HG03139 (cell line): ENCODE data around the gene GPC3.

Experiments
- ATAC-seq: cut with Tn5 transposase; IDR thresholded peaks from one replicate; pipeline ENCODE4 v1.9.1; 2021; ENCODE audit not compliant: unreplicated experiment

Gene GPC3

DNA sequence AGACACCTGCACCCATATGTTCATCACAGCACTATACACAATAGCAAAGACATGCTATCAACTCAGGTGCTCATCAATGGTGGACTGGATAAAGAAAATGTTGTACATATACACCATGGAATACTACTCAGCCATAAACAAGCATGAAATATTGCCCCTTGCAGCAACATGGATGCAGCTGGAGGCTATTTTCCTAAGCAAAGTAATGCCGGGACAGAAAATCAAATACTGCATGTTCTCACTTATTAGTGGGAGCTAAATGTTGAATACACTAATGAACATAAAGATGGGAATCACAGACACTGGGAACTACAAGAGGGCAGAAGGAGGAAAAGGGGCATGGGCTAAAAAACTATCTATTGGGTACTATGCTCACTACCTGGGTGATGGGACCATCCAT lies 278.5 kb downstream of the GPC3 start:
- no peak for ATAC-seq

DNA sequence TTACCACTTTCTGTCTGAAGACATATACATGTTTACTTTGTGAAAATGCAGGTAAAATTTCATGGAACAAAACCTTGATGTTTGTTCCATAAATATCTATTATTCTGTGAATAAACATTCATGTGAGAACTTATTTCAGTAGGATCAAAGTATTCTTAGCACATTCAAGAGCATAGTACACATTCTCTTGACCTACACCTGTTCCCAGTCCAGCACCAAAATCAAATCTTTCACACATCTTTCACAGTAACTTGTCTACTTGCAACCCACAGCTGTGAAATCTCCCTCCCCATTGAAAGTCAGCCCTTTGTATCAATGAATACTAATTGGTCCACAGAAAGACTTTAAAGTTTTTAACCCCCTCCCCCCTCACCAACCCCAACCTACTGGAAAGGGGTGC lies 283.2 kb downstream of the GPC3 start:
- ATAC-seq, result no peak

DNA sequence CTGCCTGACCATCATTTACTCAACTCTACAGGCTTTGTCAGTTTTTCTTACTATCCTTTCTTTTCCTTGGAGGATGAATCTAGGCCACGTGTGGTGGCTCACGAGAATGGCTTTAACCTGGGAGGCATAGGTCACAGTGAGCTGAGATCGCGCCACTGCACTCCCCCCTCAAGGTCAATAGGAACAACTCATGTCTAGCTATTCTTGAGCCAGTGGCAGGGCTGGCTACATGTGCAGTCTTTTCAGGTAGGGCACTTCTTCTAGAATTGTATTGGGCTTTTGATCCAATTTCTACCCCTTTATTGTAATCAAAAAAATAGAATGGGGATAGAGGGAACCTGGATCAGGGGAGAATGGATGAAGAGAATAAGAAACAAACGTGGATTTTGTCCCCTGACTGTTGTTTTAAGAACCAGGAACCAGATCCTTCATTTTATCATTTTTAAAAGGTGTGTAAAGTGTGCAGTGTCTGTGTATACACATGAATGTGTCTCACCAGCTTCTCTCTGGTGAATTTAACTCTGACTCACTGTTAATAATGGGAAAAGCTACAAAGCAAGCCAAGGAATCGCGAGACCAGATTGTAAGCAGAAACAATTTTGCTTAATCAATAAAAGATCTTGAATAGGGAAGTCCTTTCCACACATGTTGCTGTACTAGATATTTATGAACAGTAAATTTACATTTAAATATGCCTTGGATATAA lies 286.2 kb downstream of the GPC3 start:
- ATAC-seq, result no peak

DNA sequence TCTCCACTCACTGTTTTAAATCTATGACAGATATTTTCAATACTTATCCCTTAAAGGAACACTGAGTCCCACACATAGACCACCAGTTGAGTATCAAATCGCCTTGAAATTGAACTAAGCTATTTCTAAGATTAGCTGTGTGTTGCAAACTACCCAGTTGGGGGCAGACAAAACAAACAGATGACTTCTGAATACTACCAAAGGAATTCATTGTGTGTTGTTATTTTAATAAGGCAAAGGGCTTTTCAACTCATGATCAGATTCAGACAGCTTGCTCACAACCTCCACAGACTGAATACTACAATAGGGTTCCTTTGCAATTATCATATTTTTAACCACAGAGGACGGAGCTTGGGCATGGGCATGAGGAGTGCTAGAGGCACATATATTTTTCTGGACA lies 287.1 kb downstream of the GPC3 start:
- no peak for ATAC-seq

DNA sequence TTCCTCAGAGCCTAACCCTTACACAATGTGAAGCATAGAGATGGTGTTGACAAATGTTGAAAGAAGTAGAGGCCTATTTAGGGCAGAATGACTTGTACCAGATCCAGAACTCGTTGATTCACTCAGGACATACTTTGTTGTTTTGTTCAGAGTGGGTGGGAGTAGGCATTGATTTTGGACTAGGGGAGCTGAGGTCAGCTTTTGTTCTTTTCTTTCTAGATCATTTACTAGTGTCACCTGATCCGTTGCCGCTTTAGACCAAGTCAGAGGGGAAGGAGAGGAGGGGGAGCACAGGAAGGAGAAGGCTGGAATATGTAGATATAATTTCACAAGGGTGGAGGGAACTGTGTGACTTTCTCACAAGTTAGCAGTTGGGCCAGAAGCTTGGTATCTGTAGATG lies 287.7 kb downstream of the GPC3 start:
- no peak for ATAC-seq

DNA sequence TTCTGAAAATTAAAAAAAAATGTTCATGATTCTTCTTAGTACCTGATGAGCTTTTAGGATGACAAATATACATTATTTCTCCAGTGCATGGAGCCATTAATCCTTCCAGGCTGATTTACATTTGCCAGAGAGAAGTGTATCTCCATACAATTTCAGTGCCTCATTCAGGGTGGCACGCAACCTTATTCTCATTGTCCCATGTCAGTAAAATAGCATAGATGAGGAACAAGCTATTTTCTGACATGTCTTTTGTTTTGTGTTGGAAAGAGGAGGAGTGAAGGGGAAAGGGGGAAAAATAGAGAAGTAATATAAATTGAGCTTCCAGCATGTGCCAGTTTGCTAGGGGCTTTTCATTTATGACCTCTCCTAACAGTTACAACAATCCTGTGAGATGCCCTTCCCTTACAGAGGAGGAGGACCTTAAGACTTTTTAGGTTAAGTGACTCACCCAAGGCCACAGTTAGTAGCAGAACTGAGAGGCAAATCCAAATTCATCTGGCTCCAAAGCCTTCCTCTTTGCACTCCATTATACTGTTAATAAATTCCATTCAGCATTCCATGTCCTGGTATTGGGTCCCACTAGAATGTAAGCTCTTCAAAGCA lies 295.3 kb downstream of the GPC3 start:
- no peak for ATAC-seq

DNA sequence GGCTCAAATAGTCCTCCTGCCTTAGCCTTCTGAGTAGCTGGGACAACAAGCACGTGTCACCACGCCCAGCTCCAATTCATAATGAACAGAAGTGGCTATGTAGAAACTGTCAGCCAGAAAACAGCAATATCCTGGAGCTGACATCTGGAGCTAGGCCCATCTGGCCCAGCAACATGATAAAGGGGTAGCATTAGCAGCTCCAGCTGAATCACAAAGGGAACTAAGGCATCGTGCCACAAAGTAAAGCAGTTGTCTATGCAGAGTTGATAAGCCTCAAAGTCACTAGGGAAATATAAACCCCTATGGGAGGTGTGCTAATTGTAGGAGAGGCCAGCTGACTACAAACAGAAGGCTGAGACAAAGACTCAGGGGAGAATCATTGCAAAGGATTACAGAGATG lies 299.6 kb downstream of the GPC3 start:
- no peak for ATAC-seq

DNA sequence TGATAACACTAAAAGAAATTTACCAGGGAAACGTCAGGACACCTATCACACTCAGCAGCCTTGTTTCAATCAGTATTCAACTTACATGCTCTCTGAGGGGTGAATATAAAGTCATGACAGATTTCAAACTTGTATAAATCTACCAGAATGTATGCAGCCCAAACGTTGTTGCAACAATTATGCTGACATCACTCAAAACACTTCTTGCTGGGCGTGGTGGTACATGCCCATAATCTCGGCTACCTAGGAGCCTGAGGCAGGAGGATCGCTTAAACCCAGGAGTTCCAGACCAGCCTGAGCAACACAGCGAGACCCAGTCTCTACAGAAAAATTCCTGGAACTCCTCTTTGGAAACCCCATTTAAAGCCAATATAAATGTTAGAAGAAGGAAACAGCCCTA lies 303.5 kb downstream of the GPC3 start:
- no peak for ATAC-seq

DNA sequence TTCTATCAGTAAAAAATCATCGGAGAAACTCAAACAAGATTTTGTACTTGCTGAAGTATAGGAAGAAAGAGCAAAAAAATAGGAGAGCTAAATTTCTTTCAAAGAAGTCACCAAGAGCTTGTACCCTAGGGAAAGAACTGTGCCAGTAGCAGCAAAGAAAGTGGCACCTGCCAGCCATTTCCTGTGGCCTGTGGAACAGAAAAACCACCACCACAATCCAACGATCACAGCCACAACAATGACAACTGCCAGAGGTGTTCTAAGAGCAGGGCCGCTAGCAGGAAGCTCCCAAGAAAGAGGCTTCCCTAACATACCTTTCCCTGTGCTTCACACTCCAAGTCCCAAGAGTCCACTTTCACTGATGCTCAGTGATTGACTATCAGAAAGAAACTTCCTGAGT lies 304.0 kb downstream of the GPC3 start:
- ATAC-seq, result no peak

DNA sequence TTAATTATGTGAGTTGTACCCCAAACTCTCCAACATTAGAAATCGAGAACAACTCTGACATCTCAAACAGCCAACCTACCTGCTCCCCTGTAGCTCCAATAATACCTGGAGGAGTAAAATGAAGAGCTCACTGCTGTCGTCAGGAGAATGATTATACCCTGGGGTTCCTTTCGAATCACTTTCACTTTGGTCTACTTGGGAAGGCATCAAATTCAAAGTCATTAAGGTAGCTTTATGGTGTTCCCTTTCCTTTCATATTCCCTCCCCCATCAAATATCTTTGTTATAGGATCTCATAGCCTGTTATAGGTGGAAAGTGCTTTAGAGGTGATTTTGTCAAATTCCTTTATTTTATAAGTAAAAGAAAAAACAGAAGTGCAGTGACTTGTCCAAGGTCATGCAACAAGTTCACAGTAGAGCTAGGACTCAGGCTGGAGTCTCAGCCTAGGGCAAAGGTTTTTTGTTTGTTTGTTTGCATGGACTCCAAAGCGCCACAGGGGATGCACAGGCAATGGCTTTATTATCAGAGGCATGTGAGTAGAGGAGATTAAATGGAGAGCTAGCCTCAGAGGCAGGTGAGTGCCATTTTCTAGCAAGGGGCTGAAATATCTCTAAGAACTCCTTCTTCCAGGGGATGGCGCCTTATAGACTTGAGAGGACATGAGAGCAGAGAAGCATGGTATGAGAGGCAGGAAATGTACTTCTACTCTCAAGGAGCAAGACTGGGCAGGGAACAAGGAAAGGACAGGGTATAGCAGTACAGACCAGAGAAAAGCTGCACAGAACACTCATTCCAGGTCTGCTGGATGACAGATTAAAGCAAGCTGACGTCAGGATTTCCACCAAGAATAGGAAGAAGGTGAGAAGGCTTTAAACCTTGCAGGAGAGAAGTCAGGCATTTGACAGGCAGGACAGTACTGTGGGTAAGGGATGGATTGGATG lies 308.0 kb downstream of the GPC3 start:
- no peak for ATAC-seq

DNA sequence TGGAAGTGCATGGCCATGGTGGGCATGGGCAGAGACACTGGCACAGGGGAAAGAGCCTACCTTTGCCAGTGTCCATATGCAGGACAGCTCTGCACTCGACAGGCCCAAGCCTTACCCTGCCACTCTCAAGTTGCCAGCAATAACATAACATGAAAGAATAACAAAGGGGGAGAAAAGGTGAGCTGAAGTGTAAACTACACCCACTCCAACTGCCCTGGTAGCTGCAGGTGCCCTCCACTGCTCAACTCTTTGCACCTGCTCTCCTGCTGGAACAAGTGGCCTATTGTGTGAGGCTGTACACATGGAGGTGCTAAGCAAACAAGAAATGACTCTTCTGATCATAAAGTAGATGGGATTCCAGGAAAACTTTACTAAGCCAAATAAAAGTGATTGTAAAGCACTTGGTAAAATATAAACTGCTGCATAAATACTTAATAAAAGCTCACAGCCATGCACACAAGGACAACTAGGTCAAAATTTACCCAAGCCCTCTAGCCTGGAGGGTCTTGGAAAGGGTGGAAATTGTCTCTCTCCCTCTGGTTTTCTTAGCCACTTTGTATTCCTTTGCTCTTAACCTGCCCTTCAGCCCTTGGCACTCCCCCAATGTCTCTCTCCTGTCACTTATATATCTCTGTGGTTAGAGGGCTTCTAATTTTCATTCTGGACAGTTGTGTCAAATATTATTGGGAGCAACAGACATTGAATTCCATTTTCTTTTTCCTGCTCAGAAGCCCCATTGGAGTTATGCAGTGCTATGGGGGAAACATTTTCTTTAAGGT lies 308.9 kb downstream of the GPC3 start:
- ATAC-seq, result no peak

DNA sequence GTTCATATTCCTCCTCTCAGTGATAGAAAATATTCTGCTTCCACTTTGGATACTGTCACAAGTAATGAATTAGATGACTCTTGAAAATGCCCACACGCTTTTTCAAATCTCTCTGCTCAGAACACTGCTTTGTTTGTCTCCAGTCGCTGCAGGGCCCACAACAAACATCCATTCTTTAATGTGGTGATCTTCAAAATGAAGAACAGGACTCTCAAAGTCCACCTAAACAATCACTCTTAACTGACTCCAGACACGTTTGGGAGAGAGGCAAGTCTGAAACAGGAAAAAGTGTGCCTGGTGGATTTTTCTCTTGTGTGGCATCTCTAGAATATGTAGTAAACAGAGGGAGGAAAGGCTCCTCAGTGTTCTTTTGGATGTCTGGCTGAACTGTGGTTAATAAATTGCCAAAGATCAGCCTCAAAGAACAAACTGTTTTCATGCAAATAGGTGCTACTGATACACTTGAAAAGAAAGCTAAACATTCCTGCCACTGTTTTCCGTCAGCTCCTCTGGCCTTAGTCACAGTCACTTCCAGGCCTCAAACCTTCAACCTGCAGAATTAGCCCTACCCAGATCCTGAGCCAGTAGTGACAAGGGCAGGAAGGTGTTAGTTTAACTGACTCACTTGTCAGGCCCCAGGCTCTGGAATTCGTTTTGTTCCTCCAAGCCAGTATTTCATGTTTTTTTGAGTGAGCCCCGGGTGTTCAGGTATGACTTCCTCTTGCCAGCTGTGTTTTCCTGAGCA lies 310.5 kb downstream of the GPC3 start:
- no peak for ATAC-seq

DNA sequence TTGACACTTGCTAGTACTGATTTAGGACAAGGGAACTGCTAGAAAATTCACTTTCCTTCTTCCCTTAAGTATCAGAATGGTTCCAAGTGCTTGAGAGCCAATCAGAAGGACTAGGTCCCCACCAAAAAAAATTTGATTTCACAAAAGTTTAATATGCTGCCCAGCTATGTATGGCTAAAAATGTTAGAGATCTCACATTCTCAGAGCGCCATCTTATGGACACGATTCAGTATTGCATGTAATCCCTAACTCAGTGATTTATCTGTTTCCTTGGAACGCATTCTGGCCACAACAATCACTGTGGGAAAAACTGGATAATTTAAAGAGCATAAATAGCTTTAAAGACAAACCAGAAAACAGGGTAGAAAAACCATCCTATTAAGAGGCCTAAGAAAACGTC lies 315.0 kb downstream of the GPC3 start:
- no peak for ATAC-seq

DNA sequence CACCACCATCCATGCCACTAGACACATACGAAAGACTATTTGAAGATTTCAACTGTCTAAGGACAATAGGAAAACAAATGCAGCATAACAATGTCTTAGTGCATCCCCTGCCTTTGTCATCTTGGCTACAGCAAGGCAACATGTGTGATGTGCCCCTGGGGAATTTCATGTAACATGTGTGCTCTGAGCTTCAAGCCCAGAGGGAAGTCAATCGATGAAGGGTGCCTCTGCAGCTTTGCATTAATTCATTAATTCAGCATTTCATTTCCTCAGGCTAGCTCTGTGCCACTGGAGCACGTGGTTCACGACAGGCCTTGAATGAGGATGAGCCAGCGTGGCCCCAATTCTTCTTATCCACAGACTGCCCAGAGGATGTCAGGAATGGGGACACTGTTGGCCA lies 316.2 kb downstream of the GPC3 start:
- no peak for ATAC-seq

DNA sequence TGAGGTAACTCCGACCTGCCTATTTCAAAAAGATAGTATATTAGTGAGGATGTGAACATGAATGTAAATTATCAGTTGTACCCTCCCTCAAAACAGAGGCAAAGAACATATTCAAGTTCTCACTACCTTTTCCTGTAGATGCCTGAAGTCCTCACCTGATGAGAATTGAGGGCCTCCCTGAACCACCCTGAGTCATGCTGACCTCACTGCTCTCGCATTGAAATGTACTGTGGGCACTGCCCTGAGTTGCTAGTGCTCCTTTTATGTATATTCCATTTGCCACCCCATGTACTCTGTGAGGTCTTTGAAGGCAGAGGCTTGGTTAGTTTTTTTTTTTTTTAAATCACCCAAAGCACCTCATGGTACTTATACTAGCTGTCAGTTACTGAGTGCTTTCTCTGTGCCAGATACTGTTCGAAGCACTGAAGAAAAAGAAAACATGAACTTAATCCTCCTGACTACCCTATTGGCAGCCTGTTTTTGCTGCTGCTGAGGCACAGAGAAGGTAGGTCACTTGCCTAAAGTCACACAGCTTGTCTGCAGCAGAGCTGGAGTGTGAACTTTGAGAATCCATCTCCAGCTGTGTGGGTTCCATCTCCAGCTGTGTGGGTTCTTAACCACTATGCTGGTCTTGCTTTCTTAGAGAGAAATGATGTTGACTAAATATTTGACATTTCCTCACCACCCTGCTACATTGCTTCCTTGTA lies 317.0 kb downstream of the GPC3 start:
- ATAC-seq, result no peak

DNA sequence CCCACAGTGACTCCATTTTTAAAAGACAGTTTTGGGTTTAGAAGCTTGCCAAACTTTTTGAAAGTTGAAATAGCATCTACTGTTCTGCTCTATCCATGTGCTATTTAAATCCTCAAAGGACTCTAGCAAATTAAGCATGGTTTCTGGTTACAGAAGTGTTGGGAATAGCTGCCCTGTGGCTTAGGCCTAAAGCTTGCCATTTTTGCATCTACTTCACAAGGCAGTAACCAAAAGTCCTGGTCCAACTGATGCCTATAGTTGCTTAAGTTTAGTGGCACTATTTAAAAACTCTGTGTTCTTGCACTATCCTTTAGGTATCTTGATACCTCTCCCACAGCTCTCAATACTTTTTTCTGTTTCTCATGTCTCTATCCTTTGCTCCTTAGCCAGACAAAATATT lies 319.1 kb downstream of the GPC3 start:
- ATAC-seq, result no peak

DNA sequence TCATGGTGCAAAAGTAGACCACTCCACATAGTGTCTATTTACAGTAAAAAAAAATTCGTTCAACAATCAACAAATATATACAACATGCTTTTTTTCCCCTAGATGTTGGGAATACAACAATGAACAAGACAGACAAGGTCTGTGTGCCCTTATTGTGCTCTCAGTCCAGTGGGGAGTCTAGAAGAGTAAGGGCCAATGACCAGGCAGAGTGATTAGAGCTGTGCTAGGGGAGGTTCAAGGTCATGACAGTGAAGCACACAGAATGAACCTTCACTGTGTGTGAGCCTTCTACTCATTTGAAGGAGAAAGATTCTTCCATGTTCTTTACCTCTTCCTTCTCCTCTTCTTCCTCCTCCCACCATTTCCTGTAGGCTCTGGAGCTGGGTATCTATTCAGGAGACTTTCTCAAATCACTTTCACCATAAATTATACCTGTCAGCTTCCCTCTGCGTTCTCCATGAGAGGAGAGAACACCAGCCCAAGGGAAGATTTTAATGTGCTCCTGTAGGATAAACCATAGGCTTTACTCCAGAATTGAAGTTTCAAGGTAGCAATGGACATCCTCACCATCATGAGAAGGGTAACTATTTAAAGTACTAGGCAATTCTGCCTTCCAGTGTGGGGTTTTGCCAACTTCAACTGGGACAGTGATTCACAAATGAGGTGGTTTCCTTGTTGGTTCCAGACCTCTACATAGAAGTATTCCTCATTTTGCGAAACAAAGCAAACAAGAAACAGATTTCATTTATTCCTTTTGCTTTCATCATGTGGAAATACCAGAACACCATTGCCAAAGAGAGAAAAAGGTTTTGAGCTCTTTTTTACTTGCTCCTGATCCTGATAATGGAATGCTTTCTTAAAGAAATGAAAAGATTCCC lies 323.2 kb downstream of the GPC3 start:
- no peak for ATAC-seq

DNA sequence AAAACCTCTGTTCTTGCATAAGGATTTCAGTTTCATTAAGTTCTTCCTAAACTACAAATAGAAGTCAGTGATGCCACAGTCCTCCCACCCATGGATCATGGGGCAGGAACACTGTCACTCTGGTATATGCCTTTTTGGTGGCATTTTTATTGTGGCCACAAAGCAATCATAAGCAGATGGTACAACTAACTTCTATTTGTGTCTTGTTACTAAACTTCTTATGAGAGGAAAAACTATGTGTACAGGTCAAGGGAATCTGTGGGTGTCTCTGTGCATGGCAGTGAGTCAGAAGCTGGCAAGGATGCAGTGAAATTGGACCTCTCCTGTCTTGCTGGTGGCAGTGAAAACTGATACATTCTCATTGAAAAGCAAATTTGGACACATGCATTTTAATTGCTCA lies 325.1 kb downstream of the GPC3 start:
- no peak for ATAC-seq

DNA sequence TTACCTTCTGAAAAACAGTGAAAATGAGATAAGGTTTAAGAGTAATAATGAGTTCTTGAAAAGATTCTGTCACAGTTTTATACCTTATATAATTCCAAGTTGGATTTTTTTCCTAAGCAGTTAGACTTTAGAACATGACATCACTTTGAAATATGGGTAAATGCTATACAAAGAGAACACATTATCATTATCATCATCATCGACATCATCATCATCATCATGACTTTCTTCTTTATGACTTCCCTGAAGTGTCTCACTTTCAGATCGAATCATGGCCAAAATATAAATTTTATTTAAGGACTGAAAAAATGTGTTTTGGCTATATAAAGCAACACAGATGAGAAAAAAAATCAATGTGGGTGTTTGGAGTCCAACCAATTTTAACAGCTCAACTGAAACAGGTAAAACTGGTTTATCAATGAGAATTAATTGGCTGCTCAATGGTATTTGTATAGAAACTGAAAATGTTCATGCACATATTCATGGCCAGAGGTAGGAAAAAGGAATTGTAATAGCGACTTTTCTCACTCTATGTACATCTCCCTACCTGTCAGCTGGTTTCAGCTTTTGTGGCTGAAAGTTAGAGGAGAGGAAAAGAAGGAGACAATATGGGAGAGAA lies 327.0 kb downstream of the GPC3 start:
- no peak for ATAC-seq
